IPS-20b (cell line): ENCODE results near the gene DIAPH3.
A peak's percentile ranks its signal among the peaks of the same experiment; 100 is the strongest.
"Not testable (repeated sequence)": the region's sequence is repeated elsewhere in the genome, so short reads cannot be mapped to it uniquely, and the experiment has no call there.

ENCODE experiments used
- H3K27ac ChIP-seq: one replicate; pipeline ENCODE4 v1.5.1; 2013; ENCODE audit warnings: low read length
- H3K27me3 ChIP-seq: 2 replicates; pipeline ENCODE4 v1.6.1; 2013; ENCODE audit warnings: mild to moderate bottlenecking, low read length, inconsistent platforms; ENCODE audit not compliant: insufficient read depth
- H3K36me3 ChIP-seq: 2 replicates; pipeline ENCODE4 v1.6.1; 2013; ENCODE audit warnings: low read depth, mild to moderate bottlenecking, inconsistent platforms, low read length, moderate library complexity; ENCODE audit not compliant: insufficient read depth
- H3K4me1 ChIP-seq: 2 replicates; pipeline ENCODE4 v1.6.1; 2013; ENCODE audit warnings: mild to moderate bottlenecking, control low read depth, inconsistent platforms, low read length, moderate library complexity; ENCODE audit not compliant: insufficient read depth
- H3K4me3 ChIP-seq: 2 replicates; pipeline ENCODE4 v1.5.1; 2013; ENCODE audit warnings: mild to moderate bottlenecking, low read length, inconsistent platforms
- H3K9ac ChIP-seq: 2 replicates; pipeline ENCODE4 v1.6.1; 2013; ENCODE audit warnings: low read depth, mild to moderate bottlenecking, inconsistent platforms, low read length, moderate library complexity
- H3K9me3 ChIP-seq: 2 replicates; pipeline ENCODE4 v1.6.1; 2013; ENCODE audit warnings: mild to moderate bottlenecking, low read depth, low read length, inconsistent platforms; ENCODE audit not compliant: insufficient read depth

DIAPH3 gene

GRCh38 chr13:60163478-60164233 is at the start of gene DIAPH3:
TSS of gene DIAPH3 (minus strand) at chr13:60163928. CDS start at chr13:60163766, 162 bp downstream.
- Histone ChIP-seq H3K27me3 (no peaks in the 10 kb centered on the region), H3K9me3 (no peaks in the 10 kb centered on the region), H3K9ac (peak within 1 kb of the TSS; percentile 99), H3K4me1 (peaks cover 30% of the 10 kb centered on the region), H3K36me3 (peaks cover 8% of the 10 kb centered on the region; the same call in 1 of the 2 replicates), H3K27ac (peak within 1 kb of the TSS; percentile 98), H3K4me3 (peak within 1 kb of the TSS; percentile 95)

DNA sequence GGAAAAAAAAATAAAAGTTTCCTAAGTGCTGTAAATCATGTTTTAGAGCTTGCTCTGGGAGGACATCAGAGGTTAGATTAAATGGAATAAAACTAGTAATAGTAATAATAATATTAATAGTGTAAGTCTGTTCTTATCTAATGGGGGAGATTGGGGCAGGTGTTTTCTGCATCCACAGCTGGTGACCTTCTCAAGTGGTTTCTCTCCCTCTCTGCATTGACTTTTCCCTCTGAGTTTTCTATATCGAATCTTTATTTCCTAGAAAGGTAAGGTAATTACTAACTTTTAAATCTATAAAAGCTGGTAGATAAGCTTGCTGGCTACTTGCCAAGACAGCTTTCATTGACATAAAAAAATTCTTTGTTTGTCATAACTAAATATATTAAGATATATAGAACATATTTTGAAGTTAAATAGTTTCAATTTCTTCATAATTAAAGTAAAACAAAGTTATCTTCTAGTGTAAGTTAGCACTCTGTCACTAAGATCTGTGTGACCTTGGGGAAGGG is 49.6 kb upstream of the DIAPH3 start:
- no peak overlapping the region for H3K27ac ChIP-seq
- H3K4me1 ChIP-seq: no peaks in the 10 kb centered on the region
- no peaks in the 10 kb centered on the region for H3K36me3 ChIP-seq
- H3K4me3 ChIP-seq: no peak overlapping the region
- no peak overlapping the region for H3K9ac ChIP-seq
- no peaks in the 10 kb centered on the region for H3K9me3 ChIP-seq
- H3K27me3 ChIP-seq: no peaks in the 10 kb centered on the region

GRCh38 chr13:60211548-60211947 is 47.8 kb upstream of the DIAPH3 start:
- Histone ChIP-seq H3K9ac (no peak overlapping the region), H3K27ac (no peak overlapping the region), H3K4me1 (no peaks in the 10 kb centered on the region), H3K36me3 (no peaks in the 10 kb centered on the region), H3K27me3 (no peaks in the 10 kb centered on the region), H3K4me3 (no peak overlapping the region), H3K9me3 (no peaks in the 10 kb centered on the region)

- Histone ChIP-seq H3K4me3 (no peak overlapping the region), H3K9ac (no peak overlapping the region), H3K4me1 (no peaks in the 10 kb centered on the region), H3K27ac (no peak overlapping the region), H3K9me3 (no peaks in the 10 kb centered on the region), H3K36me3 (no peaks in the 10 kb centered on the region), H3K27me3 (no peaks in the 10 kb centered on the region)
Measured at GRCh38 chr13:60210510-60211330, 47.0 kb upstream of the DIAPH3 start.

DNA sequence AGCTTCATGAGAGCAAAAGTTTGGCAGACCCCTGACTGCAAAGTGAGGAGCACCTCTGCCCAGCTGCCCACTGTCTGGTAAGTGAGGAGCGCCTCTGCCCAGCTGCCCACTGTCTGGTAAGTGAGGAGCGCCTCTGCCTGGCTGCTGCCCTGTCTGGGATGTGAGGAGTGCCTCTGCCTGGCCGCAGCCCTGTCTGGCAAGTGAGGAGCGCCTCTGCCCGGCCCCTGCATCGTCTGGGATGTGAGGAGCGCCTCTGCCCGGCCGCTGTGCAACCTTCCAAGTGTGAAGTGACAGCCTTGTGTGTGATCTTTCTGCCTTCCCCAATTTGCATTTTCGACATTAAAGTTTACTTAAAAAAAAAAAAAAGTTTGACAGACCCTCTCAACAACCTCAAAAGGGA is 41.8 kb upstream of the DIAPH3 start:
- not testable (repeated sequence) for H3K4me3 ChIP-seq, H3K36me3 ChIP-seq, H3K9ac ChIP-seq, H3K27ac ChIP-seq, H3K27me3 ChIP-seq, H3K9me3 ChIP-seq, H3K4me1 ChIP-seq

DNA sequence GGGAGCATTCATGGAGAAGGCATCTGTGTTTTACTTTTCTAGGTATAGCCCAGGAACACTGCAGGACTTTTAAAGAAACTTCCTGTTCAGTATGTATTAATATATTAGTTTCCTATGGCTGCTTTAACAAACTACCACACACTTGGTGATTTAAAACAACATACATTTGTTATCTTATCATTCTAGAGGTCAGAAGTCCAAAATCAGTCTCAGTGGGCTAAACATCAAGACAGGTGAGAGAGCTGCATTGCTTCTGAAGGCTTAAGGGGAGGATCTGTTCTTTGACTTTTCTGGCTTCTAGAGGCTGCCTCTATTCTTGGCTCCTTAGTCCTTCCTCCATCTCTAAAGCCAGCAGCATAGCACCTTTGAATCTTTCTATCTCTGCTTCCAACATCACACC is 37.6 kb upstream of the DIAPH3 start:
- no peak overlapping the region for H3K9ac ChIP-seq
- H3K27me3 ChIP-seq: no peaks in the 10 kb centered on the region
- no peak overlapping the region for H3K27ac ChIP-seq
- H3K9me3 ChIP-seq: no peaks in the 10 kb centered on the region
- no peaks in the 10 kb centered on the region for H3K36me3 ChIP-seq
- no peaks in the 10 kb centered on the region for H3K4me1 ChIP-seq
- H3K4me3 ChIP-seq: no peak overlapping the region

- H3K4me1 ChIP-seq, H3K4me3 ChIP-seq, H3K27ac ChIP-seq, H3K9ac ChIP-seq, H3K9me3 ChIP-seq, H3K36me3 ChIP-seq, H3K27me3 ChIP-seq: not testable (repeated sequence)
Measured at GRCh38 chr13:60195893-60196292, 32.2 kb upstream of the DIAPH3 start.

GRCh38 chr13:60182907-60183306 is 19.2 kb upstream of the DIAPH3 start:
- Histone ChIP-seq H3K36me3 (no peaks in the 10 kb centered on the region), H3K27me3 (no peaks in the 10 kb centered on the region), H3K4me1 (no peaks in the 10 kb centered on the region), H3K9ac (no peak overlapping the region), H3K9me3 (no peaks in the 10 kb centered on the region), H3K27ac (no peak overlapping the region), H3K4me3 (no peak overlapping the region)

GRCh38 chr13:60178327-60178726 is 14.6 kb upstream of the DIAPH3 start:
- no peaks in the 10 kb centered on the region for H3K36me3 ChIP-seq
- H3K9me3 ChIP-seq: no peaks in the 10 kb centered on the region
- no peak overlapping the region for H3K4me3 ChIP-seq
- H3K27me3 ChIP-seq: no peaks in the 10 kb centered on the region
- no peak overlapping the region for H3K27ac ChIP-seq
- no peak overlapping the region for H3K9ac ChIP-seq
- no peaks in the 10 kb centered on the region for H3K4me1 ChIP-seq

GRCh38 chr13:60175571-60175970 is 11.8 kb upstream of the DIAPH3 start:
- Histone ChIP-seq H3K27me3 (no peaks in the 10 kb centered on the region), H3K36me3 (no peaks in the 10 kb centered on the region), H3K4me3 (no peak overlapping the region), H3K4me1 (no peaks in the 10 kb centered on the region), H3K27ac (no peak overlapping the region), H3K9ac (no peak overlapping the region), H3K9me3 (no peaks in the 10 kb centered on the region)

DNA sequence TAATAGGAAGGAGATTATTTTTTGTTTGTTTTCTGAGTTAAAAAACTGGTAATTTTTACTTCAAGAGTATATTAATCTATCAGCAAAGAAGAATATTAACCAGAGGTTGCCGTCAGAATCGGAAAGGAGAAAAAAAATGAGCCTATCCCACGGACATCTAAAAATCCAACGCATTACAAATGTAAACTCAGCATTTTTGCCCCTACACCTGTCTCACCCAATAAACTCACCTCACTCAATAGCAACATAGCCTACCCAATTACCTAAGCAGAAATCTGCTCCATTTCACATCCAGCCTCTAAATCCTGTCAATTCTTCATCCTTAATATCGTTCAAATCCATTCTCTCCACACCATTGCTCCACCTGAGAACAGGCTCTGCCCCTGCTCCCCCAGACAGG is 10.4 kb upstream of the DIAPH3 start:
- Histone ChIP-seq H3K27me3 (no peaks in the 10 kb centered on the region), H3K9me3 (no peaks in the 10 kb centered on the region), H3K27ac (no peak overlapping the region), H3K4me1 (no peaks in the 10 kb centered on the region), H3K36me3 (no peaks in the 10 kb centered on the region), H3K4me3 (no peak overlapping the region), H3K9ac (no peak overlapping the region)

GRCh38 chr13:60172111-60172510 is 8.4 kb upstream of the DIAPH3 start:
- Histone ChIP-seq H3K36me3 (no peaks in the 10 kb centered on the region), H3K9me3 (no peaks in the 10 kb centered on the region), H3K27me3 (no peaks in the 10 kb centered on the region), H3K4me1 (no peaks in the 10 kb centered on the region), H3K27ac (no peak overlapping the region), H3K9ac (no peak overlapping the region), H3K4me3 (no peak overlapping the region)
